Suppressor macrophage (primary cell): ENCODE measurements around the gene ADARB2.

Source experiments
- DNase-seq, 4 experiments: peaks; one replicate each; pipeline ENCODE4 v3.0.0-alpha.2; 2020 to 2022

ADARB2 gene

GRCh38 chr10:1520909-1521565 lies 216.3 kb downstream of the ADARB2 start:
- DNase-seq: no peak

- DNase-seq: no peak
These were observed 217.9 kb downstream of the ADARB2 start for GRCh38 chr10:1519391-1519790.

DNA sequence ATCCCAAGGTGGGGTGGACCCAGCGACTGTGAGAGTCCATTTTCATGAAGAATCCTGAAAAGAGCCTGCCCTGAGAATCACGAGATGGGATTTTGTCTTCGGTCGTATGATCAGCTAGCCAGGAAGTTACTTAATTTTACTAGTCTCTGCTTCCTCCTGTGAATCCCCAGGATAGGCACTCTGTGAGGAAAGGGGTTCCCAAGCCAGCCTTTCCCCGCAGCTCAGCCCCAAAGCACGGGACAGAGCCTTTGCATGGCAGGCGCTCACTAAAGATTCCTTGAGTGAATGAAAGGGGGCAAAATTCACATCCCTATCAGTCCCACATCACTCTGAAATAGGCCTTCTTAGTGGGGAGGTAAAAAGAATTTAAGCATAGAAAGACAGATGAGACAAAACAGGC lies 219.6 kb downstream of the ADARB2 start:
- DNase-seq: no peak

DNA sequence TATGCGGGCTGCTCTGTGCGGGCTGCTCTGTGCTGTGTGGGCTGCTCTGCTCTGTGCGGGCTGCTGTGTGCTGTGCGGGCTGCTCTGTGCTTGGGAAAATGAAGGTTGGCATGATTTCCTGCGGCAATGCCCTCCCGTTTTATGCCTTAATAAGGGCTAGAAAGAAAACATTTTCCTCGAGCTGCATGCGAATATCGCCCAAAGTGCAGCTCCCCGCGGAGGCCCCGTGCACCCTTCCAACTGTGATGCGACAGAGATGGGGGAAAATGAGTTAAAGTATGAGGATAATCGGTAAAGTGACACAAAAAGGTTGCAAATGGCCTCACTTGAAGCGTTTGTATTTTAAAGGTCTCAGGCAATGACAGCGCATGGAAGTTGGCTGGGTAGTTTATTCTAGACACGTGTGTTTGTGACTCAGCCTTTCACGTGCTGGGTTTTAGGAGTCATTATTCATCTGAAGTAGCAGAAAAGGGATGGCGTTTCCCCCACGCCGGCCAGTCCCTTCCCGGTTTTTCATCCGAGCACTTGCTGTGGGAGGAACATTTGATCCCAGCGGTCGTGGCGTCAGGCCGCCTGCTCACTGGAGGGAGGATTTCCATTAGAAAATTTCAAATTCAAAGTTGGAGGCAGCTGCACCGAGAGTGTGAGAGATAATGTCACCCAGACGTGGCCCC lies 220.7 kb downstream of the ADARB2 start:
- no peak for DNase-seq

DNA sequence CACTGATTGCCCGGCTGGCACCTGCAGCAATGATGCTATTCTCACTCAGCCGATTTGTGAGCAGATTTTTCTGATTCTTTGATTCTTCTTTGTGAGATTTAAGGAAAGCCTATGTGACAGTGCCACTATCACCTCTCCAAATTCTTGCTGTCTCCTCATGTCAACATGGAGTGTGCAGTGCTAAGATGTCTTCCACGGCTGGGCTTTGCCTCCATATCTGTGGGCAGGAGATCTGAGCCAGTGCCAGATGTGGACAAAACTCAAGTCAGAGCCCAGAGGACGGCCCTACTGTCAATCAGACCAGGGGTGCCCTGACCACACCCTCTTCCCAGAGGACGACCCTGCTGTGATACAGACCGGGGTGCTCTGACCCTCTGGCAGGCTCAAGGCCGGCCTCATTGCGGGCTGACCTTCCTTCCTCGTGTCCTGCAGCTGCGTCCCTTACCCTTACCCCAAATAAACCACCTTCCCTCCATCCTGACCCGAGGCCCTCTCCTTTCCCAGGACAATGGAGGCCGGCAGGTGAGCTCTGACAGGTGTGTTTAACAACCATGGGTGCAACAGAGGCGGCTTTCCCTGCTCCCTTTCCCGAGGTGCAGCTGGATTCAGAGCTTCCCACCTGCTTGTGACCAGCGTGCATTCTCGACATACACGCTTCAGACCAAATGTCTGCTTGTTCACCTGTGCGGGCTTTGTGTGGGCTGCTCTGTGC lies 221.4 kb downstream of the ADARB2 start:
- no peak for DNase-seq

GRCh38 chr10:1515121-1515779 lies 222.1 kb downstream of the ADARB2 start:
- DNase-seq: no peak

GRCh38 chr10:1514681-1515080 lies 222.6 kb downstream of the ADARB2 start:
- no peak for DNase-seq

DNA sequence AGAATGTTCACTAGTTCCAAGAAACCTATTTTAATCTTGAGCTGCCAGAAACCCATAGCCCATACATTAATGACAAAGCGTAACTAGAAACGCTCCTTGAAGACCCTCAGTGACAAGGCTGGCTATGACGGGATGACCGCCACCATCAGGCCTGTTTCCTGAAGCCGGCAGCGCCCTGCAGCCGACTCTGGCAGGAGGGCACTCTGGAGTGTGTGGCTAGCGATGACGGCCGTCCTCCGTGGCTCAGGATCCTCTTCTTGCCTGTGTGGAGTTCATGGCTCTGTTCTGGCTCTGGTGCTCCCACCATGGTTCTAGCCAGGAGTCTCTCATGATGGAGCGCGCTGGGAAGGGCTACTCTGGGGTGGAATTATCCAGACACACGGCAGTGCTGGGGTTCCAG lies 224.1 kb downstream of the ADARB2 start:
- DNase-seq: no peak

- no peak for DNase-seq
These were observed 228.3 kb downstream of the ADARB2 start for GRCh38 chr10:1509011-1509530.

- no peak for DNase-seq
These were observed 229.2 kb downstream of the ADARB2 start for GRCh38 chr10:1508096-1508495.

- no peak for DNase-seq
These were observed 229.9 kb downstream of the ADARB2 start for GRCh38 chr10:1507436-1507835.

DNA sequence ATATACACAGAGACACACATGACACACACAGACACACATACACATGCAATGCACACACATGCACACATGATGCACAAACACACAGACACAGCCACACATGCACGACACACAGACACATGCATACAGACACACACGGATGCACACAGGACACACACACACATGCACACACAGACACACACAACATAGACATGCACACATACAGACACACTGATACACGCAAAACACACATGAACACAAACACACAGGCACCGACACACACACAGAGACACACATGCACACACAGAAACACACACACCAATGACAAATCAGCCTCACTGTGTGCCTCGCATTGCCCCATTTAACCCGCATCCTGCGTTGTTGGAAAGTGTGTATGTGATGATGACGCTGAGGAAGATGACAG lies 232.4 kb downstream of the ADARB2 start:
- no peak for DNase-seq

GRCh38 chr10:1504286-1504685 lies 233.0 kb downstream of the ADARB2 start:
- DNase-seq: no peak

GRCh38 chr10:1502451-1502850 lies 234.9 kb downstream of the ADARB2 start:
- DNase-seq: no peak

DNA sequence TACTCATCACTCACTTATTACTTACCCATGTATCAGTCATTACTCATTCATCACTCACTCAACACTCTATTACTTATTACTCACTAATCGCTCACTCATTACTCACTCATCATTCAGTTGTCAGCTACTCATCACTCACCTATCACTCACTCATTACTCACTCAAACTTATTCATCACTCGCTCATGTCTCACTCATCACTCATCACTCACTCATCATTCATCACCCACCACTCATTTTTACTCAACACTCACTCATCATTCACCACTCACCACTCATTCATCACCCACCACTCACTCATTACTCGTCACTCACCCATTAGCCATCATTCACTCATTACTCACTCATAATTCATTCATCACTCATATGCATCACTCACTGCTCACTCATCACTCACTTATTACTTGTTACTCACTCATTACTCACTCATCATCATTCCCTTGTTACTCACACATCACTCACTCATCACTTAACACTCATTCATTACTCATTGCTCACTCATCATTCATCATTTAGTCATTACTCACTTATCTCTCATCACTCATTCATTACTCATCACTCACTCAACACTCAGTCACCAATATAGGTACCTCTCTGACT lies 237.9 kb downstream of the ADARB2 start:
- no peak for DNase-seq

- no peak for DNase-seq
These were observed 238.5 kb downstream of the ADARB2 start for GRCh38 chr10:1498746-1499358.

- no peak for DNase-seq
These were observed 241.3 kb downstream of the ADARB2 start for GRCh38 chr10:1495915-1496517.

DNA sequence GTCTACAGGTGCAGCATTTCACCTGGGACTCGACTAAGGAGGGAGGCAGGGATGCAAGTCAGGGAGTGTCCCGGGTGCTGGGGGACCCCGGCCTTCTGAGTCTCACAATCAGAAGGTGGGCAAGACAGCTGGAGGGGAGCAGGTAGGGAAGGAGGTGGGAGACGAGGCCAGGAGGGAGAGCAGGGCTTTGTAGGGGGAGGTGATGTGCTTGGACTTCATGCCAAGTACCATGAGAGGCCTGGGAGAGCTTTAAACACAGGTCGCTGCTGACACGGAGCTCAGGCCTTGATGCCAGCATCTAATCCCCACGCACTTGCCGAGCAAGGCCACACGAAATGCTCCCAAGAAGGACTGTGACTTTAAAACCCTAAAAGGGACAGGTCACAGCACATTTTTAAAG lies 244.7 kb downstream of the ADARB2 start:
- DNase-seq: no peak

- no peak for DNase-seq
These were observed 245.4 kb downstream of the ADARB2 start for GRCh38 chr10:1491901-1492300.

DNA sequence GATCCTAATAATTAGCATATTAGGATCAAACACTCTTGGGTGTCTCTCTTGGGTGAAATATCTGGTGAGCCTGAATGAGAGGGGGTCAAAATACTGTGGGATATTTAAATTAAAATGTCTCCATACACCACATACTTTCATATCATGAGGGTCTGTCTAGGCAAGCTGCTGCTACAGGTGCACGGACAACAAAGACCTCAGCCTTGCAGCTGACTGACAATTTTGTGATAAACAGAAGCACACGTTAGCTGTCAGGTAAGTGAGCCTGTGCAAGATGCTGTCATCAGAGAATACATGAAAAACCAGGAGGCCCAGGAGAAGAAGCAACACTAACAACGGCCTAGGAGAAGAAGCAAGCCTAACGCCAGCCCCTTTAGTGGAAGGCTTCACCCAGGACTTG lies 247.5 kb downstream of the ADARB2 start:
- DNase-seq: no peak

DNA sequence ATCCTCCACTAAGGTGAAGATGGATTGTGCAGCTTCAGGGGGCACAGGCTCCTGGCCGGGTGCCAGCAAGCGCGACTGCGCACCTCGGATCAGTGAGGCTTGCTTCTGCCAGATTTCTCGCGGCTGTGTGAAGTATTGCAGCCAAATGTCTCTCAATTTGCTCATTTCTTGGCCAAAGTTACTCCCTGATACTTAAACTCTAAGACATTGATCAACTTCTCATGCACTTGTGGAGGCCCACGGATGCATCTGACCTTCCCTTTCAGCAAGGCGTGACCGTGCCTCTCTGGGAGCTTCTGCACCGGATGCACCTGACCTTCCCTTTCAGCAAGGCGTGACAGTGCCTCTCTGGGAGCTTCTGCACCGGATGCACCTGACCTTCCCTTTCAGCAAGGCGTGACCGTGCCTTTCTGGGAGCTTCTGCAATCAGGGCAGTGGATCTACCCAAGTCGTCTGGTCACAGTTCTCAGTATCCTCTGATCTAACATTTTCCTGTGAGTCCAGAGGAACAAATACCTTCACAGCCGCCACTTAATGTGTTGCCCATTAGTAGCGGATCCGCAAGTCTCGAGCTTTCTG lies 248.3 kb downstream of the ADARB2 start:
- peak in 3 of 4 experiments; percentile 2 to 15 (median 2) for DNase-seq
